ENCODE results near the gene ERBB2.

Gene ERBB2

DNA sequence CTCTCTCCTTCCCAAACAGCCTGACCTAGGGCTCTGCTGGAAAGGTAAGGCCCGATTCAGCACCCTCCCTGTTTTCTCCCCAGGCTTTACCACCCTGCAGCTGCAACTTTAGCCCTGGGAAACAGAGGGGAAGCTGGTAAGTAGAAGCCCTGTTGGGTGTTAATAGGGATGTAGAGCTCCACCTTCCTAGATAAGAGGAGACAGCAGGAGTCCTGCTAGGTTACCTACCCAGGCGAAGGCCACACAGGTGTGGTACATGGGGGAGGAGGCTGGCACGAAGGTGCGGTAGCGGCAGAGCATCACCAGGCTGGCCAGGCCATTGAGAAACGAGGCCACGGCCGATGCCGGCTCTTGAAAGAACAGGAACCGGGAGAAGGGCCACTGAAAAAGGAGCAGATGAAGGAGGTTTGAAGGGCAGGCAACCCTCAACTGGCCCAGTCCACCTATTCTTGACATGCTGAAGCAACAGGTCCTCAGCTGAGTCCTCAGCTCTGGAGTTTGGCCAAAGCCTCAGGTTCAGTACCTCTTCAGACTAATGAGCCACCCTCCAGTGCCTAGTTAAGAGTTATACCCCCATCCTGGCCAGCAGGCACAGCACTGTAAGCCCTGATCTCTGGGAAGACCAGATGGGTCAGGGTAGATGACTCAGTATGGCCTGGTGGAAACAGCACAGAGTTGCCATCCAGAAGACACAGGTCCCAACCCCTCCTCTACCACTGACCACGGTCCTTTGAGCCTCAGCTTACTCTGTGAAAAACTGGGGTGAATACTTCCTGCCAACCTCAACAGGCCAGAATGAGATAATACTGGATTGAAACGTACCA is 15.3 kb upstream of the ERBB2 start:
- Histone ChIP-seq H3K36me3 (ENCODE audit: insufficient read depth, low read length) (no peaks in the 10 kb centered on the region), H3K9ac (ENCODE audit: low read depth, low read length, poor library complexity, severe bottlenecking) (no peak overlapping the region), H4K20me1 (ENCODE audit: insufficient read depth, low read length, poor library complexity, severe bottlenecking) (no peaks in the 10 kb centered on the region), H3K4me1 (ENCODE audit: insufficient read depth, low read length, poor library complexity, severe bottlenecking) (peaks cover 35% of the 10 kb centered on the region), H3K9me2 (replicated peaks; ENCODE audit: low read depth, low read length) (no peaks in the 10 kb centered on the region), H3K4me2 (ENCODE audit: low read depth, low read length, poor library complexity, severe bottlenecking) (no peak overlapping the region), H3K4me3 (ENCODE audit: low read length, poor library complexity, severe bottlenecking) (no peak overlapping the region), H2AFZ (ENCODE audit: low read length) (no peak overlapping the region), H3K27me3 (ENCODE audit: insufficient read depth, low read length, poor library complexity, severe bottlenecking) (no peaks in the 10 kb centered on the region), H3K9me3 (ENCODE audit: insufficient read depth, low read depth, low read length) (no peaks in the 10 kb centered on the region), H3F3A (ENCODE audit: low read depth) (peaks cover 5% of the 10 kb centered on the region; the same call in 1 of the 2 replicates), H3K79me2 (ENCODE audit: insufficient read depth, low read length) (no peaks in the 10 kb centered on the region)
- no peak for TF ChIP-seq EZH2phosphoT487 (IDR thresholded peaks at IDR 0.05; ENCODE audit: borderline replicate concordance)
- TF ChIP-seq, protein P1, sequence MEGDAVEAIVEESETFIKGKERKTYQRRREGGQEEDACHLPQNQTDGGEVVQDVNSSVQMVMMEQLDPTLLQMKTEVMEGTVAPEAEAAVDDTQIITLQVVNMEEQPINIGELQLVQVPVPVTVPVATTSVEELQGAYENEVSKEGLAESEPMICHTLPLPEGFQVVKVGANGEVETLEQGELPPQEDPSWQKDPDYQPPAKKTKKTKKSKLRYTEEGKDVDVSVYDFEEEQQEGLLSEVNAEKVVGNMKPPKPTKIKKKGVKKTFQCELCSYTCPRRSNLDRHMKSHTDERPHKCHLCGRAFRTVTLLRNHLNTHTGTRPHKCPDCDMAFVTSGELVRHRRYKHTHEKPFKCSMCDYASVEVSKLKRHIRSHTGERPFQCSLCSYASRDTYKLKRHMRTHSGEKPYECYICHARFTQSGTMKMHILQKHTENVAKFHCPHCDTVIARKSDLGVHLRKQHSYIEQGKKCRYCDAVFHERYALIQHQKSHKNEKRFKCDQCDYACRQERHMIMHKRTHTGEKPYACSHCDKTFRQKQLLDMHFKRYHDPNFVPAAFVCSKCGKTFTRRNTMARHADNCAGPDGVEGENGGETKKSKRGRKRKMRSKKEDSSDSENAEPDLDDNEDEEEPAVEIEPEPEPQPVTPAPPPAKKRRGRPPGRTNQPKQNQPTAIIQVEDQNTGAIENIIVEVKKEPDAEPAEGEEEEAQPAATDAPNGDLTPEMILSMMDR (conservative IDR thresholded peaks at IDR 0.05; ENCODE audit: low read length): no peak

DNA sequence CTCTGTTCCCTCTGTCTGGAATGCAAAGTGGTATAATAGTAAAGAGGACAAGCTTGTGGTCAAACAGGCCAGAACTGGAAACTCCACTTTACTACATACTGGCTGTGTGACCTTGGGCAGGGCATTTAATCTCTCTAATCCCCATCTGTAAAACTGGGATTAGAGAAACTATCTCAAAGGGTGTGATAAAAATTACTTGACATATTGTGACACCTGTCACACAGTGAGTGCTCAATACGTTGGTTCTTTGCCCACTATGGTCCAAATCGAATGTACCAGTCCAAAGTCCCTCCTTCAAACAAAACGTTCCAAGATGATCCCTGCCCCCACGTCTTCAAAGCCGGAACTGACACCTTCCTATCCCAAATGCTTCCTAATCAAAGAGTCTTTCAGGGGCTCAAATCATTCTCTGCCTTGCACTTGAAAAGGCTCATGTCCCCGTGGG is 12.7 kb upstream of the ERBB2 start:
- H3K4me3 ChIP-seq (ENCODE audit: low read length, poor library complexity, severe bottlenecking): peak overlapping the region; percentile 97

DNA sequence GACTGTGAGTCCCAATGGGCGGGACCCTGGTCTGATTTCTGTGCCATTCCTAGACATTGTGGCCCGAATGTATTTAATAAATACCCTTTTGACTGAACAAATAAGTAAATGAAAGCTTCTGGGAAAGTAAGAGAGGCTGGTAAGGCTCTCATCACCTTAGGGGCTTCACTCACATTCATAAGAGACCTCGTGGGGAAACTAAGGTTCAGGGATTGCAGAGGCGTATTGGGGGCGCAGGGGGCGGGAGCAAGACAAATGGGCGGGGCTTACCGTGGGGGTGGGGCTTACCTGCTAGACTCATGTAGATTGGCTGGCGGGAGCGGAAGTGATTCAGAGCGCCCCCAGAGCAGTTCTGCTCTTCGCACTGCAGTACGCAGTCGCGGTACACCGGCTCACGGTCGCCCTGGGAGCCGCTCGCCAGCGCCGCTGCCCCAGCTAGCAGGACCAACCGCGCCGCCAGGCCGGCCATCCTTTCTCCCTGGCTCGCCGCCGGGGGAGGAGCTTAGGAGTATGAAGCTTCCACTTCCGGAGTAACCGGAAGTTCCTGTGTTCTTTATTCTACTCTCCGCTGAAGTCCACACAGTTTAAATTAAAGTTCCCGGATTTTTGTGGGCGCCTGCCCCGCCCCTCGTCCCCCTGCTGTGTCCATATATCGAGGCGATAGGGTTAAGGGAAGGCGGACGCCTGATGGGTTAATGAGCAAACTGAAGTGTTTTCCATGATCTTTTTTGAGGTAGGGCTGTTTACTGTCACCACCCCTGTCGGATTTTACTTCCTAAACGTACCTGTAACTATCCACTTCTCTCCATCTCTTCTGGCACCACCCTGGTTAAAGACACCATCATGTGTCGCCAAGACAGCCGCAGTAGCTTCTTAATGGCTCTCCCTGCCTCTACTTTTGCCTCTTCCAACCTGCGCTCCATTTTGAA is 12.1 kb upstream of the ERBB2 start, which contains the start of gene PGAP3:
Gene PGAP3, minus strand, starts transcription at position 512 of the 929 bp plus-strand sequence. Its CDS starts 43 bp downstream, at position 469.
- no peaks in the 10 kb centered on the region for H3K79me2 ChIP-seq (ENCODE audit: insufficient read depth, low read length)
- TF ChIP-seq, protein P1 (conservative IDR thresholded peaks at IDR 0.05; ENCODE audit: low read length): no peak
- TF ChIP-seq EZH2phosphoT487 (IDR thresholded peaks at IDR 0.05; ENCODE audit: borderline replicate concordance): no peak
- no peaks in the 10 kb centered on the region for H3K9me2 ChIP-seq (replicated peaks; ENCODE audit: low read depth, low read length)
- H3K4me3 ChIP-seq (ENCODE audit: low read length, poor library complexity, severe bottlenecking): peak within 1 kb of the TSS; percentile 97
- H3K27me3 ChIP-seq (ENCODE audit: insufficient read depth, low read length, poor library complexity, severe bottlenecking): peaks cover 12% of the 10 kb centered on the region
- H3K9me3 ChIP-seq (ENCODE audit: insufficient read depth, low read depth, low read length): no peaks in the 10 kb centered on the region
- peak within 1 kb of the TSS; percentile 88 for H3K9ac ChIP-seq (ENCODE audit: low read depth, low read length, poor library complexity, severe bottlenecking)
- H2AFZ ChIP-seq (ENCODE audit: low read length): peak within 1 kb of the TSS; percentile 95
- H3K4me1 ChIP-seq (ENCODE audit: insufficient read depth, low read length, poor library complexity, severe bottlenecking): peaks cover 22% of the 10 kb centered on the region
- H4K20me1 ChIP-seq (ENCODE audit: insufficient read depth, low read length, poor library complexity, severe bottlenecking): no peaks in the 10 kb centered on the region
- peak within 1 kb of the TSS; percentile 96 for H3K4me2 ChIP-seq (ENCODE audit: low read depth, low read length, poor library complexity, severe bottlenecking)
- peaks cover 5% of the 10 kb centered on the region; the same call in 1 of the 2 replicates for H3F3A ChIP-seq (ENCODE audit: low read depth)
- H3K36me3 ChIP-seq (ENCODE audit: insufficient read depth, low read length): no peaks in the 10 kb centered on the region

More for the DNA sequence above, 12.7 kb upstream of the ERBB2 start:
- Histone ChIP-seq H4K20me1 (ENCODE audit: insufficient read depth, low read length, poor library complexity, severe bottlenecking) (no peaks in the 10 kb centered on the region), H3K9me2 (replicated peaks; ENCODE audit: low read depth, low read length) (no peaks in the 10 kb centered on the region), H3K79me2 (ENCODE audit: insufficient read depth, low read length) (no peaks in the 10 kb centered on the region), H3K36me3 (ENCODE audit: insufficient read depth, low read length) (no peaks in the 10 kb centered on the region), H3K9me3 (ENCODE audit: insufficient read depth, low read depth, low read length) (no peaks in the 10 kb centered on the region), H3K4me1 (ENCODE audit: insufficient read depth, low read length, poor library complexity, severe bottlenecking) (peaks cover 22% of the 10 kb centered on the region), H3K27me3 (ENCODE audit: insufficient read depth, low read length, poor library complexity, severe bottlenecking) (peaks cover 12% of the 10 kb centered on the region), H3K9ac (ENCODE audit: low read depth, low read length, poor library complexity, severe bottlenecking) (peak overlapping the region; percentile 88), H2AFZ (ENCODE audit: low read length) (peak overlapping the region; percentile 95), H3K4me2 (ENCODE audit: low read depth, low read length, poor library complexity, severe bottlenecking) (peak overlapping the region; percentile 96), H3F3A (ENCODE audit: low read depth) (peaks cover 5% of the 10 kb centered on the region; the same call in 1 of the 2 replicates)
- TF ChIP-seq, protein P1 (conservative IDR thresholded peaks at IDR 0.05; ENCODE audit: low read length): no peak
- no peak for TF ChIP-seq EZH2phosphoT487 (IDR thresholded peaks at IDR 0.05; ENCODE audit: borderline replicate concordance)
